Measurements from ENCODE around the gene WARS2. TPM values are rescaled to one million over a fixed set of nuclear protein-coding genes. Genes with fewer than 3 reads are reported as not detected.

WARS2 gene
- total RNA-seq, 2 donors from 2014 or later: 30.3 to 31.1 TPM

- H3K27me3 Mint-ChIP-seq: no peaks in the 10 kb centered on the region
- H3K4me1 Mint-ChIP-seq: peaks cover 3% of the 10 kb centered on the region
- no peak overlapping the region for H3K4me3 Mint-ChIP-seq
- ATAC-seq (no peak), DNase-seq (no peak)
- no peak overlapping the region for H3K27ac Mint-ChIP-seq
- peaks cover 2% of the 10 kb centered on the region for H3K36me3 Mint-ChIP-seq (ENCODE audit: low read depth)
- no peaks in the 10 kb centered on the region for H3K9me3 ChIP-seq (ENCODE audit: control insufficient read depth, low read length, poor library complexity, severe bottlenecking)
Measured at GRCh38 chr1:119068427-119068826, 72.0 kb downstream of the WARS2 start.

GRCh38 chr1:119061700-119062099, 78.8 kb downstream of the WARS2 start:
- H3K36me3 Mint-ChIP-seq (ENCODE audit: low read depth): peaks cover 3% of the 10 kb centered on the region

DNA sequence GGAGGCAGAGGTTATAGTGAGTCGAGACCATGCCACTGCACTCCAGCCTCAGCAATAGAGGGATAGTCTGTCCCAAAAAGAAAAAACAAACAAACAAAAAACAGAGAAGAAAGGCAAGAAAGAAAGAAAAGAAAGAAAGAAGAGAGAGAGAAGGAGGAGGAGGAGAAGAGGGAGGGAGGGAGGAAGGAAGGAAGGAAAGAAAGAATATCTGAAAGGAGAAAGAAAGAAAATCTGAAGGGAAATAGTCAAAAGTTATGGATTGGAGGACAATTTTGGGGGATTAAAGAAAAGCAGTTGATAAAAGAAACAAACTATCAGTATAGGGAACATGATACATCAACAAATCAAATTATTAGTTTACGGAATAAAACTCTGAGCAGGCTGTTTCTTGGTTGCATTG, 84.9 kb downstream of the WARS2 start:
- Mint-ChIP-seq H3K27ac (no peak overlapping the region), H3K27me3 (no peaks in the 10 kb centered on the region), H3K4me1 (no peaks in the 10 kb centered on the region), H3K36me3 (ENCODE audit: low read depth) (peaks cover 2% of the 10 kb centered on the region), H3K4me3 (no peak overlapping the region)
- no peak for DNase-seq
- ATAC-seq: no peak
- no peaks in the 10 kb centered on the region for H3K9me3 ChIP-seq (ENCODE audit: control insufficient read depth, low read length, poor library complexity, severe bottlenecking)

More at GRCh38 chr1:119061700-119062099, 78.8 kb downstream of the WARS2 start:
- no peaks in the 10 kb centered on the region for H3K9me3 ChIP-seq (ENCODE audit: control insufficient read depth, low read length, poor library complexity, severe bottlenecking)
- ATAC-seq: no peak
- H3K27me3 Mint-ChIP-seq: no peaks in the 10 kb centered on the region
- DNase-seq: no peak
- H3K4me1 Mint-ChIP-seq: no peaks in the 10 kb centered on the region
- no peak overlapping the region for H3K27ac Mint-ChIP-seq
- no peak overlapping the region for H3K4me3 Mint-ChIP-seq

GRCh38 chr1:119053917-119054316, 86.5 kb downstream of the WARS2 start:
- no peaks in the 10 kb centered on the region for H3K27me3 Mint-ChIP-seq
- DNase-seq (no peak), ATAC-seq (no peak)
- no peaks in the 10 kb centered on the region for H3K4me1 Mint-ChIP-seq
- H3K27ac Mint-ChIP-seq: no peak overlapping the region
- no peak overlapping the region for H3K4me3 Mint-ChIP-seq
- H3K9me3 ChIP-seq (ENCODE audit: control insufficient read depth, low read length, poor library complexity, severe bottlenecking): no peaks in the 10 kb centered on the region
- H3K36me3 Mint-ChIP-seq (ENCODE audit: low read depth): peaks cover 2% of the 10 kb centered on the region

DNA sequence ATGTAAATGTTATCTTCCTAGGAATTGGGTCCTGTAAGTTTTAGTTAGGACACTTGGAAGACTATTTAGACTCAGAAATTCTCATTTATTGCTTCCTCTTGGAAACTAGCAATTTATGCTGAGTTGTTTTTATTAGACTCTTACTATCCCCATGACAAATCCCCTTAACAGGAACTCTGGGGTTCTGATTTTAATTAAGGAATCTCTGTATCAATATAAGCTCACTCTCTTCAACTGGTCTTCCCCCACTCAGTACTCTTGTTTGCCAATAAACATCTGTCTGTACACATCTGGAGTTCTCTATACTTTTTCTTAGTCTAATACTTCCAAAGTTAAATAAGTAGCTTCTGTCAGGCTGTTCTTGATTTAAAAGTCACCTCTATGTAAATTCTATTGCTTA, 88.2 kb downstream of the WARS2 start:
- no peaks in the 10 kb centered on the region for H3K9me3 ChIP-seq (ENCODE audit: control insufficient read depth, low read length, poor library complexity, severe bottlenecking)
- Mint-ChIP-seq H3K4me3 (no peak overlapping the region), H3K4me1 (no peaks in the 10 kb centered on the region), H3K36me3 (ENCODE audit: low read depth) (peaks cover 2% of the 10 kb centered on the region), H3K27me3 (no peaks in the 10 kb centered on the region), H3K27ac (no peak overlapping the region)
- ATAC-seq (no peak), DNase-seq (no peak)

DNA sequence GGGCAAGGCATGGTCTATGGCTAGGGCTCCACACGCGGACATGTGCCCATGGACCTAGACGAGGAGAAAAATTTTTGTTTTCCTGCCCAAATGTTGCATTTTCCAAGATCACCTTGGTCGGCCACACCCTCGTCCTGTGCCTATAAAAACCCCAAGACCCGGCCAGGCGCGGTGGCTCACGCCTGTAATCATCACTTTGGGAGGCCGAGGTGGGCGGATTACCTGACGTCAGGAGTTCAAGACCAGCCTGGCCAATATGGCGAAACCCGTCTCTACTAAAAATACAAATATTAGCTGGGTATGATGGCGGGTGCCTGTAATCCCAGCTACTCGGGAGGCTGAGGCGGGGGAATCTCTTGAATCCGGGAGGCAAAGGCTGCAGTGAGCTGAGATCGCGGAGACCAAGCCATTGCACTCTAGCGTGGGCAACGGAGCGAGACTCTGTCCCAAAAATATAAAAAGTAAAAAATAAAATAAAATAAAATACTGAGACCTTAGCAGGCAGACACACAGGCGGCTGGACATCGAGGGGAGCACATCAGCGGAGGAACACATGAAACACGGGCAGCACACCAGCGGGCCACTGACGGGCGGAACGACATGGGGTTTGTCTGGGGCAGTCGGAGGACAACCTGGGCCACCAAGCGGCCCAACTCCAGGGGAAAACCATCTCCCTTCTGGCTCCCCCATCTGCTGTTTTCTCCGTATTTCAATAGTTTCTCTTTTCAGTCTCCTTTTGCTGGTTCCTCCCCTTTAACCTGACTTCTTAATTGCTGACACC, 91.6 kb downstream of the WARS2 start:
- no peak for ATAC-seq
- H3K4me3 Mint-ChIP-seq: no peak overlapping the region
- no peaks in the 10 kb centered on the region for H3K36me3 Mint-ChIP-seq (ENCODE audit: low read depth)

GRCh38 chr1:119046785-119047438, 93.5 kb downstream of the WARS2 start:
- no peak for DNase-seq
- H3K27ac Mint-ChIP-seq: no peak overlapping the region
- H3K4me1 Mint-ChIP-seq: no peaks in the 10 kb centered on the region
- no peaks in the 10 kb centered on the region for H3K9me3 ChIP-seq (ENCODE audit: control insufficient read depth, low read length, poor library complexity, severe bottlenecking)
- H3K36me3 Mint-ChIP-seq (ENCODE audit: low read depth): no peaks in the 10 kb centered on the region
- no peak for ATAC-seq
- H3K27me3 Mint-ChIP-seq: no peaks in the 10 kb centered on the region
- no peak overlapping the region for H3K4me3 Mint-ChIP-seq

More for the DNA sequence above, 91.6 kb downstream of the WARS2 start:
- no peak overlapping the region for H3K27ac Mint-ChIP-seq
- no peaks in the 10 kb centered on the region for H3K9me3 ChIP-seq (ENCODE audit: control insufficient read depth, low read length, poor library complexity, severe bottlenecking)
- no peaks in the 10 kb centered on the region for H3K4me1 Mint-ChIP-seq
- no peaks in the 10 kb centered on the region for H3K27me3 Mint-ChIP-seq
- DNase-seq: no peak

DNA sequence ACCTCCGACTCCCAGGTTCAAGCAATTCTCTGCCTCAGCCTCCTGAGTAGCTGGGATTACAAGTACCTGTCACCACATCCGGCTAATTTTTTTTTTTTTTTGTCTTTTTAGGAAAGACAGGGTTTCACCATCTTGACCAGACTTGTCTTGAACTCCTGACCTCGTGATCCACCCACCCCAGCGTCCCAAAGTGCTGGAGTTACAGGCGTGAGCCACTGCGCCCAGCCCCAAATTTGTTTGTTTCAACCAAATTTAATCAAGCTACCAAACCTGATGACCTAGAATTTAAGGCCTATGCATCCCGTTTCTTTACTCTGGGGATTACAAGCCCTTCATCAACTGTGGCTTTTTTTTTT, 94.0 kb downstream of the WARS2 start:
- Mint-ChIP-seq H3K4me3 (no peak overlapping the region), H3K36me3 (ENCODE audit: low read depth) (no peaks in the 10 kb centered on the region), H3K27ac (no peak overlapping the region)

GRCh38 chr1:119045096-119045746, 95.2 kb downstream of the WARS2 start:
- Mint-ChIP-seq H3K4me3 (no peak overlapping the region), H3K27ac (no peak overlapping the region), H3K27me3 (no peaks in the 10 kb centered on the region), H3K4me1 (no peaks in the 10 kb centered on the region), H3K36me3 (ENCODE audit: low read depth) (no peaks in the 10 kb centered on the region)
- no peak for DNase-seq
- H3K9me3 ChIP-seq (ENCODE audit: control insufficient read depth, low read length, poor library complexity, severe bottlenecking): no peaks in the 10 kb centered on the region
- no peak for ATAC-seq

More for the DNA sequence above, 94.0 kb downstream of the WARS2 start:
- no peaks in the 10 kb centered on the region for H3K9me3 ChIP-seq (ENCODE audit: control insufficient read depth, low read length, poor library complexity, severe bottlenecking)
- ATAC-seq: no peak
- Mint-ChIP-seq H3K27me3 (no peaks in the 10 kb centered on the region), H3K4me1 (no peaks in the 10 kb centered on the region)
- no peak for DNase-seq

DNA sequence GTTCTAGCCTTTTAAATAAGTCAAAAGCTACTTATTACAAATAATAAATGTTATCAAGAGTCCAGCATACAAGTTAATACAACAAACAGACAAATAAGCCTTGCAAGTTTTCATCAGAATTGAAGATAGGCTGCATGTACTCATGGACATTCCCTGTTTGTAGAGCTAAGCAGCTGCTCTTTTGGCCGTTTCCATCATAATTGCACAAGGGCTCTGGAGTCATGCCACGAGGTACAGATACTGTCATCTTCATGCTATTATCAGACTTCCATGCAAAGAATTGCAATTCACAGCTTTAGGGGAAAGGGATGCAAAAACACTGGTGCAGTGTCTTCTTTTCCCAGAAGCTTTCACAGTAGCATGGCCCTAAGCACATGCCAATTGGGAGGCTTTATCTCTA, 99.5 kb downstream of the WARS2 start:
- Mint-ChIP-seq H3K4me1 (no peaks in the 10 kb centered on the region), H3K36me3 (ENCODE audit: low read depth) (peaks cover 9% of the 10 kb centered on the region), H3K4me3 (no peak overlapping the region), H3K27me3 (no peaks in the 10 kb centered on the region), H3K27ac (no peak overlapping the region)
- ATAC-seq: no peak
- H3K9me3 ChIP-seq (ENCODE audit: control insufficient read depth, low read length, poor library complexity, severe bottlenecking): no peaks in the 10 kb centered on the region
- DNase-seq: no peak

- DNase-seq (no peak), ATAC-seq (no peak)
- H3K9me3 ChIP-seq (ENCODE audit: control insufficient read depth, low read length, poor library complexity, severe bottlenecking): no peaks in the 10 kb centered on the region
- Mint-ChIP-seq H3K36me3 (ENCODE audit: low read depth) (peaks cover 9% of the 10 kb centered on the region), H3K4me3 (no peak overlapping the region), H3K4me1 (no peaks in the 10 kb centered on the region), H3K27ac (no peak overlapping the region), H3K27me3 (no peaks in the 10 kb centered on the region)
Measured at GRCh38 chr1:119040489-119040888, 100.0 kb downstream of the WARS2 start.

DNA sequence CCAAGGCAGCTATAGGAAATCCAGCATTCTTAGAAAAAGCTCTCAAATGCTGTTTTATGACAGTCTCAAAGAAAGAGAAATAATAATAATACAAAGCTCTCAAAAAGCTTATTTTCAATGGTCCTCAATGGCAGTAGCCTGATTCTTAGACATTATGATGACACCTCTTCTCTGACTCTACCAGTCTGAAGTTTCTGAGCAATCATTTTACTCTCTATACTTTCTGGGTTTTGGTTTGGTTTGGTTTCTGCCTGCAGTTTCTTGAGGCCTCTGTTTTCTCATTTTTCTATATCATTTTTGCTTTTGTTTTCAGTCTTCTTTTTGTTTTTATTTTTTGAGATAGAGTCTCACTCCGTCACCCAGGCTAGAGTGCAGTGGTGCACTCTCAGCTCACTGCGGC, 102.1 kb downstream of the WARS2 start:
- Mint-ChIP-seq H3K36me3 (ENCODE audit: low read depth) (peaks cover 9% of the 10 kb centered on the region), H3K4me1 (no peaks in the 10 kb centered on the region), H3K27ac (no peak overlapping the region), H3K27me3 (no peaks in the 10 kb centered on the region), H3K4me3 (no peak overlapping the region)
- no peak for ATAC-seq
- no peaks in the 10 kb centered on the region for H3K9me3 ChIP-seq (ENCODE audit: control insufficient read depth, low read length, poor library complexity, severe bottlenecking)
- DNase-seq: no peak

DNA sequence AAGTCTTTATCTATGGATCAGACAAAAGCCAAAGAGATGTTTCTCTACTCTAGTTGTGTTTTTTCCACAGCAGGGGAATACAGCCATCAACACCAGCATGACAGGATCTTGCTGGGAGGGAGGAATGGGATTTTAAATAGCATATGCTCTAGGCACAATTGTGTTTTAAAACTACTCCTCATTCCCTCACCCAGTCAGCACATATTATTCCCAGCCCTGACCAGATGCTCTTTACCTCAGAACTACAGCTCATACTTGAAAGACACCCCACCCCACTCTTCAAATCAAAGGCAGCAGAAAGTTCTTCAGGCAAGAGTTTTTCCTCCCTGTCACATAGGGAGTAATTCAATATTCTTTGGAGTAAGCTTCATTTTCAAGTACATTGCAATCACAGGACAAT, 106.1 kb downstream of the WARS2 start:
- DNase-seq: no peak
- ATAC-seq: no peak
- Mint-ChIP-seq H3K4me3 (no peak overlapping the region), H3K4me1 (no peaks in the 10 kb centered on the region), H3K27ac (no peak overlapping the region), H3K27me3 (no peaks in the 10 kb centered on the region), H3K36me3 (ENCODE audit: low read depth) (peaks cover 11% of the 10 kb centered on the region)
- no peaks in the 10 kb centered on the region for H3K9me3 ChIP-seq (ENCODE audit: control insufficient read depth, low read length, poor library complexity, severe bottlenecking)
